ENCODE data around the gene MIEF2.
A peak's percentile ranks its signal among the peaks of the same experiment; 100 is the strongest.
"Not testable (repeated sequence)": the region's sequence is repeated elsewhere in the genome, so short reads cannot be mapped to it uniquely, and the experiment has no call there.

Gene MIEF2

GRCh38 chr17:18260332-18261145, at the start of gene MIEF2:
TSS of gene MIEF2 (plus strand) at chr17:18260662. CDS start at chr17:18262721, 2,059 bp downstream.
- peak; percentile 84 to 89 for DNase-seq (ENCODE audit: low read depth in 1 of 2, low spot score in 1 of 2)

GRCh38 chr17:18213666-18214270, 46.7 kb upstream of the MIEF2 start:
- no peak for DNase-seq (ENCODE audit: low read depth in 1 of 2, low spot score in 1 of 2)

DNA sequence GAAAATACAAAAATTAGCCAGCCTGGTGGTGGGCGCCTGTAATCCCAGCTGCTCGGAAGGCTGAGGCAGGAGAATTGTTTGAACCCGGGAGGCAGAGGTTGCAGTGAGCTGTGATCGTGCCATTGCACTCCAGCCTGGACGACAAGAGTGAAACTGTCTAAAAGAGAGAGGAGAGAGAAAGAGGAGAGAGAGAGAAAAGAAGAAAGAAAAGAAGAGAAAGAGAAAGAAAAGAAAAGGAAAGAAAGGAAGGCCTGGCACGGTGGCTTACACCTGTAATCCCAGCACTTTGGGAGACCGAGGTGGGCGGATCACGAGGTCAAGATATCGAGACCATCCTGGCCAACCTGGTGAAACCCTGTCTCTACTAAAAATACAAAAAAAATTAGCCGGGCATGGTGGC, 43.6 kb upstream of the MIEF2 start:
- not testable (repeated sequence) for DNase-seq (ENCODE audit: low read depth in 1 of 2, low spot score in 1 of 2)

GRCh38 chr17:18217412-18218015, 42.9 kb upstream of the MIEF2 start:
- peak; percentile 50 to 53 for DNase-seq (ENCODE audit: low read depth in 1 of 2, low spot score in 1 of 2)

DNA sequence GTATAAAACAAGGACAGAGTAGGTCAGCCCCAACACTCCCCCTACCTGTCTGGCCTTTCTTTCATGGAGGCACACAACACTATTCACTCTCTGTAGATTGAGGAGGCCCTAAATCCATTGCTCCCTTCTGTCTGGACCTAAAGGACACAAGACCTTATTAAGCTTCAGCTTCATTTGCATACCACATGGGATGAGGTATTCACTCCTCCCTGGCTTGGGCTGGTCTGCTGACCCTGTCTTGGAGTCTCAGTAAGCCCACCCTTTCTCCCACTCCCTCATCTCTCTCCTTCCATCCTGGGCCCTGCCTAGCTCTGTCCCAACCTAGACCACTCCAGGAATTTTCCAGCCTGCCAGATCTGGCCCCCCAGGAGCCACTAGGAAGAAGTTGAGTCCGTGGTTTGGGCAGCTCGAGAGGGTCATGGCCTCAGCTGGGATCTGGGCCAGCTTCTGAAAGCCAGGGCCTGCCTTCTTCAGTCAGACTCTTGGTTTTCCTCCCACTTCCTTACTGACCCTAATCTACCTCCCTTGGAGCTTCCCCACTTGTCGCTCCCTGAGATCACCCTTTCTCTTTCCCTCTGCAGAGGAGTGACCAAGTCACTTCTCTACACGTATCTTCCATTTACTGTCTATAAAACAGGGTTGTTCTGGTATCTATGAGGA, 41.6 kb upstream of the MIEF2 start:
- no peak for DNase-seq (ENCODE audit: low read depth in 1 of 2, low spot score in 1 of 2)

- no peak for DNase-seq (ENCODE audit: low read depth in 1 of 2, low spot score in 1 of 2)
These were observed 36.4 kb upstream of the MIEF2 start for GRCh38 chr17:18224053-18224386.

DNA sequence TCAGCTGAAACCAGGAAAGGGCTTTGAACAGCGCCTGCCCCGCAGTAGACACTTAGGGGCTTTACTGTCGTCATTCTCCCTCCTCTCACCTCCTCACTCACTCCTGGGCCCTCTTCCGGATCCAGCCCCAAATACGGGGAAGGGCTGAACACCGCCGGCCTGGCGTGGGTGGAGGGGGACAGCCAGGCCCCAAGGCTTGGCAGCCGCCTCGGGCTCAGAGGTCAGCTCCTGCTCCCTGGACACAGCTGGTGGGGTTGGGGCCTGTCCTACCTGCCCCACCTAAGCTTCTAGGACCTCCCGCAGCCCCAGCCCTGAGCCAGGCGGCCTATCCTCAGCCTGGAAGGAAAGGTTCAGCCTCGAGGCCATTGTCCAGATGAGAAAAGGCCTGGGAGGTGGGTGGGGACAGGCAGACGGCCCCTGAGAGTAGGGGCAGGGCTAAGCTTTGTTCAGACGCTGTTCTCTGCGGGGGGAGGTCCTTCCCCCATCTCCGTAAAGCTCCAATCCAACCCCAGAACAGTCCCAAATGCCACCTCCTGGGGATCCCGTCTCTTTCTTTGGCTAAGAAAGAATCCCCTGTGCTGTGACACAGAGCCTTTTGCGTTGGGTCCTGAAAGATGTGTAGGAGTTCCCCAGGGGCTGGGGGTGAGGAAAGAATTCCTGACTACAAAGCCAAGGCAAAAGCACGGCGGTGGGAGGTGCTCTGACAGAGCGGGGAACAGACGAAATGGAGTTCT, 35.9 kb upstream of the MIEF2 start:
- no peak for DNase-seq (ENCODE audit: low read depth in 1 of 2, low spot score in 1 of 2)

- peak; percentile 88 to 93 for DNase-seq (ENCODE audit: low read depth in 1 of 2, low spot score in 1 of 2)
These were observed 35.3 kb upstream of the MIEF2 start, which contains the start of gene LLGL1 for GRCh38 chr17:18225121-18225641. TSS of gene LLGL1 (plus strand) at chr17:18225635. CDS start at chr17:18225683, 48 bp downstream.

- DNase-seq (ENCODE audit: low read depth in 1 of 2, low spot score in 1 of 2), result no peak
These were observed 34.7 kb upstream of the MIEF2 start for GRCh38 chr17:18225642-18226283.

GRCh38 chr17:18226284-18226945, 34.0 kb upstream of the MIEF2 start:
- no peak for DNase-seq (ENCODE audit: low read depth in 1 of 2, low spot score in 1 of 2)

DNA sequence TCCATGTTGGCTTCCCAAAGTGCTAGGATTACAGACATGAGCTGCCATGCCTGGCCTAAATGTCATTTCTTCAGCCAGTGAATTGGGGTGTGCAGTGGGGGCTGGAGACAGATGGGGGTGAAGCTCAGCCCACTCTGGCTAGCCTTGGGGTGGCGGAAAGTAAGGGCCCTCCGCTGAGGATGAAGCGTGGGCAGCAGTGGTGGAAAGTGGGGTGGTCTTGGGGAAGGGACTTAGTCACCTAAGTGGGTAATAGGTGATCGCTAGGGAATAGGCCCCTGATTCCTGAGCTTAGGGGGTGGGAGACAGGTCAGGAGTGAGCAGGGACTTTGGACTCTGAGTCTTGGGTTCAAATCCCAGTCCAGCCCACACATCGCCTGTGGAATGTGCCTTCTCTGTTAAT, 32.8 kb upstream of the MIEF2 start:
- DNase-seq (ENCODE audit: low read depth in 1 of 2, low spot score in 1 of 2), result no peak

- no peak for DNase-seq (ENCODE audit: low read depth in 1 of 2, low spot score in 1 of 2)
These were observed 32.2 kb upstream of the MIEF2 start for GRCh38 chr17:18228176-18228682.

GRCh38 chr17:18229254-18229653, 31.2 kb upstream of the MIEF2 start:
- DNase-seq (ENCODE audit: low read depth in 1 of 2, low spot score in 1 of 2), result no peak

DNA sequence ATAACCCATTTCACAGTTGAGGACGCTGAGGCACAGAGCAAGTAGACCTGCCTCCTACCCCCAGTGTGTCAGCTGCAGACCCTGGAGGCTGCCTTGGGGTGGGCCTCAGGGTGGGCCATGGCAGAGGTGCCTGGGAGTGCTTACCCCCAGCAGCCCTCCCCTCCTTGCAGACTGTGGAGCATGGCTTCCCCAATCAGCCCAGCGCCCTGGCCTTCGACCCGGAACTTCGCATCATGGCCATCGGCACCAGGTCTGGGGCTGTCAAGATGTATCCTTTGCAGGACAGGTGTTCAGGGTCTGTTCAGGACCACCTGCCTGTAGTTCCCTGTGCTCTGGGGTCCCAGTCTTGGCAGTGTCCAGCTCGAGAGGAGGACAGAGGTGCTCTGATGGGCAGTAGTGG, 30.7 kb upstream of the MIEF2 start:
- DNase-seq (ENCODE audit: low read depth in 1 of 2, low spot score in 1 of 2), result no peak

GRCh38 chr17:18230288-18231141, 29.9 kb upstream of the MIEF2 start:
- DNase-seq (ENCODE audit: low read depth in 1 of 2, low spot score in 1 of 2), result no peak

GRCh38 chr17:18231164-18231563, 29.3 kb upstream of the MIEF2 start:
- no peak for DNase-seq (ENCODE audit: low read depth in 1 of 2, low spot score in 1 of 2)

- no peak for DNase-seq (ENCODE audit: low read depth in 1 of 2, low spot score in 1 of 2)
These were observed 26.5 kb upstream of the MIEF2 start for GRCh38 chr17:18233803-18234518.

DNA sequence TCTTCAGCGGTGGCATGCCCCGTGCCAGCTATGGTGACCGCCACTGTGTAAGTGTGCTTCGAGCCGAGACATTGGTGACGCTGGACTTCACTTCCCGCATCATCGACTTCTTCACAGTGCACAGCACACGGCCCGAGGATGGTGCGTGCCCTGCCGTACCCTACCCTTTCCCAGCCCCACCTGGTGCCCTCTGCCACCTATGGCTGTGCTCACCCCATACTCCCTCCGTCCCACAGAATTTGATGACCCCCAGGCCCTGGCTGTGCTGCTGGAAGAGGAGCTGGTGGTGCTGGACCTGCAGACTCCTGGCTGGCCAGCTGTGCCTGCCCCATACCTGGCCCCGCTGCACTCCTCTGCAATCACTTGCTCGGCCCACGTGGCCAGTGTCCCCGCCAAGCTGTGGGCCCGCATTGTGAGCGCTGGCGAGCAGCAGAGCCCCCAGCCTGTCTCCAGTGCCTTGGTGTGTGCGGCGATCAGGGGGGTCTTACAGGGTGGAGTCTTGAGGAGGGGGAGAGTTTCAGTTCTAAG, 25.5 kb upstream of the MIEF2 start:
- no peak for DNase-seq (ENCODE audit: low read depth in 1 of 2, low spot score in 1 of 2)
